ENCODE data around the gene SLC66A2.
"Not testable (repeated sequence)": the region's sequence is repeated elsewhere in the genome, so short reads cannot be mapped to it uniquely, and the experiment has no call there.

The SLC66A2 gene

GRCh38 chr18:79887181-79888000 lies 64.1 kb downstream of the SLC66A2 start:
- no peak for FAIRE-seq

GRCh38 chr18:79884963-79885728 lies 66.3 kb downstream of the SLC66A2 start:
- DNase-seq (ENCODE audit: extremely low spot score, insufficient read length, low read depth) = no peak
- FAIRE-seq = no peak

More at GRCh38 chr18:79887181-79888000, 64.1 kb downstream of the SLC66A2 start:
- no peak for DNase-seq (ENCODE audit: extremely low spot score, insufficient read length, low read depth)

- DNase-seq (ENCODE audit: extremely low spot score, insufficient read length, low read depth) = no peak
- FAIRE-seq = no peak
These were observed 67.0 kb downstream of the SLC66A2 start for GRCh38 chr18:79884294-79884962.

GRCh38 chr18:79883461-79884293 lies 67.8 kb downstream of the SLC66A2 start:
- DNase-seq (ENCODE audit: extremely low spot score, insufficient read length, low read depth) = no peak
- no peak for FAIRE-seq

- FAIRE-seq = no peak
- no peak for DNase-seq (ENCODE audit: extremely low spot score, insufficient read length, low read depth)
These were observed 68.8 kb downstream of the SLC66A2 start for GRCh38 chr18:79882522-79883241.

GRCh38 chr18:79881695-79882094 lies 69.8 kb downstream of the SLC66A2 start:
- DNase-seq (ENCODE audit: extremely low spot score, insufficient read length, low read depth) (no peak), FAIRE-seq (no peak)

- FAIRE-seq = no peak
These were observed 71.9 kb downstream of the SLC66A2 start for GRCh38 chr18:79879566-79879965.

GRCh38 chr18:79878741-79879378 lies 72.6 kb downstream of the SLC66A2 start:
- DNase-seq (ENCODE audit: extremely low spot score, insufficient read length, low read depth) = no peak
- FAIRE-seq = no peak

More at GRCh38 chr18:79879566-79879965, 71.9 kb downstream of the SLC66A2 start:
- DNase-seq (ENCODE audit: extremely low spot score, insufficient read length, low read depth) = no peak

- not testable (repeated sequence) for DNase-seq (ENCODE audit: extremely low spot score, insufficient read length, low read depth); FAIRE-seq
These were observed 73.2 kb downstream of the SLC66A2 start for GRCh38 chr18:79878246-79878645.

- FAIRE-seq (no peak), DNase-seq (ENCODE audit: extremely low spot score, insufficient read length, low read depth) (no peak)
These were observed 74.0 kb downstream of the SLC66A2 start for GRCh38 chr18:79877163-79878091.

GRCh38 chr18:79876497-79876896 lies 75.0 kb downstream of the SLC66A2 start:
- DNase-seq (ENCODE audit: extremely low spot score, insufficient read length, low read depth) (no peak), FAIRE-seq (no peak)

- FAIRE-seq (no peak), DNase-seq (ENCODE audit: extremely low spot score, insufficient read length, low read depth) (no peak)
These were observed 75.5 kb downstream of the SLC66A2 start for GRCh38 chr18:79875931-79876461.

- FAIRE-seq (no peak), DNase-seq (ENCODE audit: extremely low spot score, insufficient read length, low read depth) (no peak)
These were observed 75.9 kb downstream of the SLC66A2 start for GRCh38 chr18:79875531-79875919.

GRCh38 chr18:79874553-79875530 lies 76.6 kb downstream of the SLC66A2 start:
- FAIRE-seq = no peak
- no peak for DNase-seq (ENCODE audit: extremely low spot score, insufficient read length, low read depth)

- FAIRE-seq (no peak), DNase-seq (ENCODE audit: extremely low spot score, insufficient read length, low read depth) (no peak)
These were observed 77.9 kb downstream of the SLC66A2 start for GRCh38 chr18:79873449-79874110.

Measured in GM18507 (cell line).